ENCODE data around the gene PCDHGA12. TPM values are rescaled to one million over a fixed set of nuclear protein-coding genes. Genes with fewer than 3 reads are reported as not detected.
"Not testable (repeated sequence)": the region's sequence is repeated elsewhere in the genome, so short reads cannot be mapped to it uniquely, and the experiment has no call there.

The PCDHGA12 gene
- total RNA-seq, 2 donors from 2014 or later: 1.4 to 4.1 TPM

- Histone ChIP-seq H3K27ac (ENCODE audit: low read depth, low read length) (no peak overlapping the region), H3K4me1 (ENCODE audit: control insufficient read depth, insufficient read depth, low read length) (no peaks in the 10 kb centered on the region), H3K4me3 (ENCODE audit: low read length) (no peak overlapping the region), H3K9ac (ENCODE audit: extremely low read depth, low read length, poor library complexity, severe bottlenecking) (no peak overlapping the region), H3K9me3 (ENCODE audit: control insufficient read depth, low read length) (peaks cover 28% of the 10 kb centered on the region), H3K36me3 (ENCODE audit: control insufficient read depth, insufficient read depth, low read length) (no peaks in the 10 kb centered on the region), H3K27me3 (ENCODE audit: control insufficient read depth, insufficient read depth, low read length, poor library complexity, severe bottlenecking) (no peaks in the 10 kb centered on the region)
- TF ChIP-seq CTCF (conservative IDR thresholded peaks at IDR 0.05): no peak
- Mint-ChIP-seq H3K4me3 (no peak overlapping the region), H3K9me3 (peaks cover 28% of the 10 kb centered on the region), H3K4me1 (peaks cover 3% of the 10 kb centered on the region), H3K36me3 (ENCODE audit: low read depth) (peaks cover 28% of the 10 kb centered on the region), H3K27me3 (ENCODE audit: insufficient read depth) (peaks cover 23% of the 10 kb centered on the region), H3K27ac (no peak overlapping the region)
- WGBS, 2 experiments (ENCODE audit: insufficient coverage in 1 of 2, insufficient read length in 1 of 2): 89 to 100% methylated on average over 3 of the region's 3 CpGs
- no peak for DNase-seq
Measured at GRCh38 chr5:141411575-141411974, 18.7 kb upstream of the PCDHGA12 start.

GRCh38 chr5:141412854-141413539 lies 17.3 kb upstream of the PCDHGA12 start, which contains the start of gene PCDHGA10:
Gene PCDHGA10 (plus strand): TSS chr5:141412987. CDS start chr5:141413176, 189 bp downstream.
- H3K27me3 ChIP-seq (ENCODE audit: control insufficient read depth, insufficient read depth, low read length, poor library complexity, severe bottlenecking): no peaks in the 10 kb centered on the region
- H3K36me3 ChIP-seq (ENCODE audit: control insufficient read depth, insufficient read depth, low read length): no peaks in the 10 kb centered on the region
- H3K4me3 ChIP-seq (ENCODE audit: low read length): peak within 1 kb of the TSS; percentile 75
- no peak within 1 kb of the TSS for H3K27ac ChIP-seq (ENCODE audit: low read depth, low read length)
- TF ChIP-seq CTCF (conservative IDR thresholded peaks at IDR 0.05): peak; percentile 89
- 51 to 57% methylated on average over 17 to 31 of the region's 31 CpGs for WGBS, 2 experiments (ENCODE audit: insufficient coverage in 1 of 2, insufficient read length in 1 of 2)
- peak; percentile 85 for DNase-seq
- Mint-ChIP-seq H3K36me3 (ENCODE audit: low read depth) (peaks cover 30% of the 10 kb centered on the region), H3K4me1 (peaks cover 3% of the 10 kb centered on the region), H3K27ac (peak within 1 kb of the TSS; percentile 92), H3K27me3 (ENCODE audit: insufficient read depth) (peaks cover 26% of the 10 kb centered on the region), H3K9me3 (peaks cover 30% of the 10 kb centered on the region), H3K4me3 (peak within 1 kb of the TSS; percentile 80)
- peaks cover 29% of the 10 kb centered on the region for H3K9me3 ChIP-seq (ENCODE audit: control insufficient read depth, low read length)
- H3K4me1 ChIP-seq (ENCODE audit: control insufficient read depth, insufficient read depth, low read length): no peaks in the 10 kb centered on the region
- peak within 1 kb of the TSS; percentile 50 for H3K9ac ChIP-seq (ENCODE audit: extremely low read depth, low read length, poor library complexity, severe bottlenecking)

GRCh38 chr5:141413540-141414069 lies 16.7 kb upstream of the PCDHGA12 start:
- peak overlapping the region; percentile 75 for H3K4me3 ChIP-seq (ENCODE audit: low read length)
- TF ChIP-seq CTCF (conservative IDR thresholded peaks at IDR 0.05): no peak
- peak overlapping the region; percentile 50 for H3K9ac ChIP-seq (ENCODE audit: extremely low read depth, low read length, poor library complexity, severe bottlenecking)
- H3K4me1 ChIP-seq (ENCODE audit: control insufficient read depth, insufficient read depth, low read length): no peaks in the 10 kb centered on the region
- Mint-ChIP-seq H3K27me3 (ENCODE audit: insufficient read depth) (peaks cover 27% of the 10 kb centered on the region), H3K27ac (peak overlapping the region; percentile 92), H3K4me1 (peaks cover 3% of the 10 kb centered on the region), H3K9me3 (peaks cover 33% of the 10 kb centered on the region), H3K36me3 (ENCODE audit: low read depth) (peaks cover 32% of the 10 kb centered on the region), H3K4me3 (peak overlapping the region; percentile 80)
- H3K9me3 ChIP-seq (ENCODE audit: control insufficient read depth, low read length): peaks cover 33% of the 10 kb centered on the region
- H3K27ac ChIP-seq (ENCODE audit: low read depth, low read length): no peak overlapping the region
- DNase-seq: no peak
- H3K27me3 ChIP-seq (ENCODE audit: control insufficient read depth, insufficient read depth, low read length, poor library complexity, severe bottlenecking): no peaks in the 10 kb centered on the region
- no peaks in the 10 kb centered on the region for H3K36me3 ChIP-seq (ENCODE audit: control insufficient read depth, insufficient read depth, low read length)
- WGBS, 2 experiments (ENCODE audit: insufficient coverage in 1 of 2, insufficient read length in 1 of 2): 66 to 71% methylated on average over 21 to 24 of the region's 25 CpGs

- H3K4me3 Mint-ChIP-seq; H3K9ac ChIP-seq (ENCODE audit: extremely low read depth, low read length, poor library complexity, severe bottlenecking); H3K27ac Mint-ChIP-seq; DNase-seq; H3K27me3 ChIP-seq (ENCODE audit: control insufficient read depth, insufficient read depth, low read length, poor library complexity, severe bottlenecking); H3K4me1 Mint-ChIP-seq; H3K27ac ChIP-seq (ENCODE audit: low read depth, low read length); H3K4me3 ChIP-seq (ENCODE audit: low read length); H3K4me1 ChIP-seq (ENCODE audit: control insufficient read depth, insufficient read depth, low read length); H3K36me3 ChIP-seq (ENCODE audit: control insufficient read depth, insufficient read depth, low read length): not testable (repeated sequence)
- 94 to 100% methylated on average over 15 to 46 of the region's 46 CpGs for WGBS, 2 experiments (ENCODE audit: insufficient coverage in 1 of 2, insufficient read length in 1 of 2)
- peaks cover 35% of the 10 kb centered on the region for H3K9me3 Mint-ChIP-seq
- peaks cover 30% of the 10 kb centered on the region for H3K36me3 Mint-ChIP-seq (ENCODE audit: low read depth)
- H3K27me3 Mint-ChIP-seq (ENCODE audit: insufficient read depth): peaks cover 26% of the 10 kb centered on the region
- H3K9me3 ChIP-seq (ENCODE audit: control insufficient read depth, low read length): peaks cover 31% of the 10 kb centered on the region
Measured at GRCh38 chr5:141414548-141415274, 15.6 kb upstream of the PCDHGA12 start.

GRCh38 chr5:141415275-141415618 lies 15.1 kb upstream of the PCDHGA12 start:
- not testable (repeated sequence) for H3K4me3 Mint-ChIP-seq; H3K36me3 ChIP-seq (ENCODE audit: control insufficient read depth, insufficient read depth, low read length); H3K27me3 ChIP-seq (ENCODE audit: control insufficient read depth, insufficient read depth, low read length, poor library complexity, severe bottlenecking); H3K4me1 Mint-ChIP-seq; DNase-seq; H3K4me1 ChIP-seq (ENCODE audit: control insufficient read depth, insufficient read depth, low read length); H3K27ac Mint-ChIP-seq; H3K4me3 ChIP-seq (ENCODE audit: low read length); H3K27ac ChIP-seq (ENCODE audit: low read depth, low read length); H3K9ac ChIP-seq (ENCODE audit: extremely low read depth, low read length, poor library complexity, severe bottlenecking)
- Mint-ChIP-seq H3K27me3 (ENCODE audit: insufficient read depth) (peaks cover 27% of the 10 kb centered on the region), H3K9me3 (peaks cover 37% of the 10 kb centered on the region), H3K36me3 (ENCODE audit: low read depth) (peaks cover 32% of the 10 kb centered on the region)
- WGBS, 2 experiments (ENCODE audit: insufficient coverage in 1 of 2, insufficient read length in 1 of 2): 94 to 95% methylated on average over 18 to 24 of the region's 24 CpGs
- H3K9me3 ChIP-seq (ENCODE audit: control insufficient read depth, low read length): peaks cover 32% of the 10 kb centered on the region
